Omental fat pad (tissue), 4 donors: ENCODE results near the gene SWAP70. TPM values are rescaled to one million over a fixed set of nuclear protein-coding genes. Genes with fewer than 3 reads are reported as not detected.
"Not testable (repeated sequence)": the region's sequence is repeated elsewhere in the genome, so short reads cannot be mapped to it uniquely, and the experiment has no call there.

Experiments used
- ATAC-seq: fragments of 150-250 bp; one replicate; pipeline ENCODE4 v1.9.1; 2016; ENCODE audit warnings: mild to moderate bottlenecking, moderate library complexity; ENCODE audit not compliant: low FRiP score
- DNase-seq: peaks from one replicate; pipeline ENCODE4 v3.0.0-alpha.2; 2019; ENCODE audit warnings: low spot score
- CTCF ChIP-seq, 3 donors: fragments of 450-650 bp; IDR thresholded peaks; one replicate each; pipeline ENCODE4 v1.5.1; 2016 to 2017; ENCODE audit warnings: antibody characterized with exemption in 3 of 3, mild to moderate bottlenecking in 3 of 3, moderate library complexity in 2 of 3
- total RNA-seq, 4 donors: library from RNA; depleted of rRNA; stranded (reverse); fragments of >200 nt; gene quantifications; one replicate each; pipeline ENCODE4 v1.1.0, GENCODE V29; 2016

Gene SWAP70
- total RNA-seq, 4 donors from 2014 or later = 35.6 to 81.7 (median 61.0) TPM

- ATAC-seq = no peak
- no peak for DNase-seq
- TF ChIP-seq CTCF (IDR thresholded peaks at IDR 0.05) = no peak
These were observed 37.9 kb downstream of the SWAP70 start for GRCh38 chr11:9701799-9702198.

GRCh38 chr11:9703280-9703679 lies 39.4 kb downstream of the SWAP70 start:
- TF ChIP-seq CTCF (IDR thresholded peaks at IDR 0.05) = no peak
- ATAC-seq = no peak
- no peak for DNase-seq

- no peak for TF ChIP-seq CTCF (IDR thresholded peaks at IDR 0.05)
- DNase-seq = no peak
These were observed 40.2 kb downstream of the SWAP70 start for GRCh38 chr11:9704037-9704436.

GRCh38 chr11:9704620-9705019 lies 40.7 kb downstream of the SWAP70 start:
- ATAC-seq (no peak), DNase-seq (no peak)
- no peak for TF ChIP-seq CTCF (IDR thresholded peaks at IDR 0.05)

More at GRCh38 chr11:9704037-9704436, 40.2 kb downstream of the SWAP70 start:
- no peak for ATAC-seq

- not testable (repeated sequence) for ATAC-seq, DNase-seq
These were observed 41.5 kb downstream of the SWAP70 start for GRCh38 chr11:9705361-9705760.

GRCh38 chr11:9708544-9708943 lies 44.7 kb downstream of the SWAP70 start:
- ATAC-seq (no peak), DNase-seq (no peak)
- no peak for TF ChIP-seq CTCF (IDR thresholded peaks at IDR 0.05)

GRCh38 chr11:9710223-9710622 lies 46.3 kb downstream of the SWAP70 start:
- no peak for TF ChIP-seq CTCF (IDR thresholded peaks at IDR 0.05)
- DNase-seq (no peak), ATAC-seq (no peak)

- TF ChIP-seq CTCF (IDR thresholded peaks at IDR 0.05) = no peak
- no peak for ATAC-seq
These were observed 47.0 kb downstream of the SWAP70 start for GRCh38 chr11:9710852-9711251.

More at GRCh38 chr11:9710852-9711251, 47.0 kb downstream of the SWAP70 start:
- DNase-seq = no peak
